ENCODE measurements around the gene ZNF597. TPM values are rescaled to one million over a fixed set of nuclear protein-coding genes. Genes with fewer than 3 reads are reported as not detected.

Gene ZNF597
- total RNA-seq, 1 experiment from 2014 or later: 3.5 TPM

GRCh38 chr16:3431779-3432219 is 11.5 kb downstream of the ZNF597 start:
- H3K9me3 Mint-ChIP-seq: peaks cover 0 to 6% of the 10 kb centered on the region in 2 experiments; a peak in 3 of 5 replicates
- H3K18ac ChIP-seq (ENCODE audit: insufficient read length, low read depth, low read length): no peak overlapping the region
- no peak overlapping the region for H3T11ph ChIP-seq (ENCODE audit: low read length)
- H3K27ac Mint-ChIP-seq: no peak overlapping the region
- WGBS (ENCODE audit: extremely low coverage, insufficient read length, low lambda C conversion rate): no CpG with 5 or more reads among the region's 26 CpGs
- no peak overlapping the region for H2BK12ac ChIP-seq (ENCODE audit: insufficient read length, low read depth, low read length)
- no peak overlapping the region for H3K56ac ChIP-seq (ENCODE audit: insufficient read length, low read depth, low read length)
- no peaks in the 10 kb centered on the region for H3K79me2 ChIP-seq (ENCODE audit: insufficient read depth, low read length)
- no peak overlapping the region for H2AFZ ChIP-seq (ENCODE audit: low read length)
- H3K23me2 ChIP-seq (ENCODE audit: insufficient read length, low read depth, low read length, poor library complexity, severe bottlenecking): peaks cover 2% of the 10 kb centered on the region
- no peak overlapping the region for H3K4me2 ChIP-seq (ENCODE audit: insufficient read depth, insufficient read length, low read length)
- no peak overlapping the region for H3K9ac ChIP-seq (ENCODE audit: extremely low read depth, insufficient read length, low read length)
- no peak overlapping the region for H3K4ac ChIP-seq (ENCODE audit: low read depth, low read length)
- no peak overlapping the region for H3K23ac ChIP-seq (ENCODE audit: insufficient read length, low read depth, low read length)
- no peaks in the 10 kb centered on the region for H4K20me1 ChIP-seq (ENCODE audit: control insufficient read depth, insufficient read depth, insufficient read length)
- DNase-seq: no peak
- no peak overlapping the region for H2BK15ac ChIP-seq (ENCODE audit: low read depth, low read length)
- no peaks in the 10 kb centered on the region for H3K4me1 Mint-ChIP-seq
- no peak overlapping the region for H3K14ac ChIP-seq (ENCODE audit: insufficient read depth, low read length)
- H2AK5ac ChIP-seq (ENCODE audit: insufficient read length, low read length): no peak overlapping the region
- no peak for TF ChIP-seq CTCF (conservative IDR thresholded peaks at IDR 0.05)
- peaks cover 0 to 4% (median 3%) of the 10 kb centered on the region in 3 experiments; a peak in 4 of 7 replicates for H3K36me3 Mint-ChIP-seq (ENCODE audit: insufficient read depth in 1 of 3, low read depth in 3 of 3)
- no peaks in the 10 kb centered on the region for H3K27me3 ChIP-seq (ENCODE audit: insufficient read depth, low read length)
- H3K79me1 ChIP-seq (ENCODE audit: insufficient read depth, low read depth, low read length, poor library complexity, severe bottlenecking): no peaks in the 10 kb centered on the region
- no peak overlapping the region for H2BK120ac ChIP-seq (ENCODE audit: low read depth, low read length, poor library complexity, severe bottlenecking)
- H3K27me3 Mint-ChIP-seq (ENCODE audit: low read depth): no peaks in the 10 kb centered on the region; the same call in 1 of the 2 replicates
- H4K8ac ChIP-seq (replicated peaks; ENCODE audit: insufficient read length, low read depth, low read length): no peak overlapping the region
- no peak overlapping the region for H4K91ac ChIP-seq (ENCODE audit: insufficient read length, low read depth, low read length)
- H3K4me3 Mint-ChIP-seq: no peak overlapping the region; a peak in 1 of 5 replicates
- no peak overlapping the region for H2BK5ac ChIP-seq (ENCODE audit: insufficient read length, low read length)
- no peak overlapping the region for H4K5ac ChIP-seq (ENCODE audit: insufficient read length, low read depth, low read length)
- no peaks in the 10 kb centered on the region for H3K4me1 ChIP-seq (ENCODE audit: insufficient read depth, low read length)
- no peak overlapping the region for H2BK20ac ChIP-seq (ENCODE audit: low read depth, low read length, poor library complexity, severe bottlenecking)
- H3K9me3 ChIP-seq (ENCODE audit: control insufficient read depth, low read depth, low read length): no peaks in the 10 kb centered on the region
- H3K27ac ChIP-seq (ENCODE audit: insufficient read length, low read depth, low read length): no peak overlapping the region

Data from H9 (cell line).